Measurements from ENCODE around the gene ALPI.

DNA sequence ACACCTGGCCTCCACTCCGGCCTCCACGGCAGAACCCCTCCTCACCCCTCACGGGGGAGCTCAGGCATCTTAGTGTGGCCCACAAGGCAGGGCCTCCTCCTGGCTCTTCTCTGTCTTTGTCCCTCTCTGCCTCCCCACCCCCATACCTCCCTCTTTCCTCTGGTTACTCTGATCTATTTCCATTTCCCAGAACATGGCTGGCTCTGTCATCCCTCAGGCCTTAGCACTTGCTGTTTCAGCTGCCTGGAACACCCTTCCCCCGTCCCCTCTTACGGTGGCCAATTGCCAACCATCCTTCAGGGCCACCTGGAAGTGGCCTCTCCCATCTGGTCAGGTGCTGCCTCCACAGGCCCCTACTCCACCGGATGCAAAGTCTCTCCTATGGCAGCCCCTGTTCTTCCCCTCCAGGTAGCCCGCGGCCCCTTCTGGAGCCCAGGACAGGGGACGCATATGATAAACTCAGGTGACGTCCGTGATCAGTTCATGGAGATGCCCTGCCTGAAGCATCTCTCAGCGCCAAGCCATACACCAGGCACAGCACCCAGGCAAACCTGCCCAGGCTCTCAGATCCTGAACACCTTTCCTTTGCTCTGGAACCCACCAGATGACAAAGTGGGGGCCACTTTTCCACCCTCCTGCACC is 35.3 kb downstream of the ALPI start:
- TF ChIP-seq POLR2A (IDR thresholded peaks at IDR 0.05; ENCODE audit: extremely low read depth, insufficient read length), result no peak
- TF ChIP-seq, protein P1, sequence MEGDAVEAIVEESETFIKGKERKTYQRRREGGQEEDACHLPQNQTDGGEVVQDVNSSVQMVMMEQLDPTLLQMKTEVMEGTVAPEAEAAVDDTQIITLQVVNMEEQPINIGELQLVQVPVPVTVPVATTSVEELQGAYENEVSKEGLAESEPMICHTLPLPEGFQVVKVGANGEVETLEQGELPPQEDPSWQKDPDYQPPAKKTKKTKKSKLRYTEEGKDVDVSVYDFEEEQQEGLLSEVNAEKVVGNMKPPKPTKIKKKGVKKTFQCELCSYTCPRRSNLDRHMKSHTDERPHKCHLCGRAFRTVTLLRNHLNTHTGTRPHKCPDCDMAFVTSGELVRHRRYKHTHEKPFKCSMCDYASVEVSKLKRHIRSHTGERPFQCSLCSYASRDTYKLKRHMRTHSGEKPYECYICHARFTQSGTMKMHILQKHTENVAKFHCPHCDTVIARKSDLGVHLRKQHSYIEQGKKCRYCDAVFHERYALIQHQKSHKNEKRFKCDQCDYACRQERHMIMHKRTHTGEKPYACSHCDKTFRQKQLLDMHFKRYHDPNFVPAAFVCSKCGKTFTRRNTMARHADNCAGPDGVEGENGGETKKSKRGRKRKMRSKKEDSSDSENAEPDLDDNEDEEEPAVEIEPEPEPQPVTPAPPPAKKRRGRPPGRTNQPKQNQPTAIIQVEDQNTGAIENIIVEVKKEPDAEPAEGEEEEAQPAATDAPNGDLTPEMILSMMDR (IDR thresholded peaks at IDR 0.05; ENCODE audit: low read depth, low read length), result no peak
- TF ChIP-seq, protein P2, sequence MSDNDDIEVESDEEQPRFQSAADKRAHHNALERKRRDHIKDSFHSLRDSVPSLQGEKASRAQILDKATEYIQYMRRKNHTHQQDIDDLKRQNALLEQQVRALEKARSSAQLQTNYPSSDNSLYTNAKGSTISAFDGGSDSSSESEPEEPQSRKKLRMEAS (IDR thresholded peaks at IDR 0.05; ENCODE audit: low read depth, low read length), result no peak

All from NB4 (cell line).